Measurements from ENCODE around the gene RAB11FIP3. TPM values are rescaled to one million over a fixed set of nuclear protein-coding genes. Genes with fewer than 3 reads are reported as not detected.
"Not testable (repeated sequence)": the region's sequence is repeated elsewhere in the genome, so short reads cannot be mapped to it uniquely, and the experiment has no call there.

The RAB11FIP3 gene
- total and polyA plus RNA-seq, 8 donors, result 28.1 to 64.0 (median 54.0) TPM

DNA sequence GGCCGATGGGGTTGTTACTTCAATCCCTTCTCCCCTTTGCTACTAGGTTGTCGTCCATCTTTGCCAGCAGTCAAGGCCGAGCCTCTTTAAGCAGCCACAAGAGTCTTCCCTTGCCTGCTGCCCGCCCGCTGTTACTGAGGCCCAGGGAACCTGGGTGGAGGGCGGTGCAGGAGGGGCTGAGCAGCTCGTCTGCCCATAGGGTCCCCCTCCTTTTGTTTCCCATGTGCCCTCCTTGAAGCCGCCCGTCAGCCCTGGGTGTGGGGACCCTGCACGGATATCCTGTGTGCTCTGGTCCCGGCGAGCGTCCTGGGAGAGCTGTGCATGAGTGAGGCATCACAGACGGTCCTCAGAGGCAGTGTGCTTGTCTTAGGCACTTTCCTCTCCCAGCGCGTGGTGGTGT is 64.2 kb downstream of the RAB11FIP3 start:
- peaks cover 0 to 36% of the 10 kb centered on the region in 2 donors for H3K36me3 ChIP-seq
- H3K27me3 ChIP-seq, result no peaks in the 10 kb centered on the region
- H3K27ac ChIP-seq, result no peak overlapping the region
- H3K4me3 ChIP-seq, result no peak overlapping the region
- DNase-seq (peak in 1 of 4 donors; percentile 67), ATAC-seq (no peak)
- no peaks in the 10 kb centered on the region for H3K9me3 ChIP-seq
- intact Hi-C loops (cut with DNase I), result no loop called here
- H3K4me1 ChIP-seq, result no peaks in the 10 kb centered on the region
- TF ChIP-seq, protein P1, sequence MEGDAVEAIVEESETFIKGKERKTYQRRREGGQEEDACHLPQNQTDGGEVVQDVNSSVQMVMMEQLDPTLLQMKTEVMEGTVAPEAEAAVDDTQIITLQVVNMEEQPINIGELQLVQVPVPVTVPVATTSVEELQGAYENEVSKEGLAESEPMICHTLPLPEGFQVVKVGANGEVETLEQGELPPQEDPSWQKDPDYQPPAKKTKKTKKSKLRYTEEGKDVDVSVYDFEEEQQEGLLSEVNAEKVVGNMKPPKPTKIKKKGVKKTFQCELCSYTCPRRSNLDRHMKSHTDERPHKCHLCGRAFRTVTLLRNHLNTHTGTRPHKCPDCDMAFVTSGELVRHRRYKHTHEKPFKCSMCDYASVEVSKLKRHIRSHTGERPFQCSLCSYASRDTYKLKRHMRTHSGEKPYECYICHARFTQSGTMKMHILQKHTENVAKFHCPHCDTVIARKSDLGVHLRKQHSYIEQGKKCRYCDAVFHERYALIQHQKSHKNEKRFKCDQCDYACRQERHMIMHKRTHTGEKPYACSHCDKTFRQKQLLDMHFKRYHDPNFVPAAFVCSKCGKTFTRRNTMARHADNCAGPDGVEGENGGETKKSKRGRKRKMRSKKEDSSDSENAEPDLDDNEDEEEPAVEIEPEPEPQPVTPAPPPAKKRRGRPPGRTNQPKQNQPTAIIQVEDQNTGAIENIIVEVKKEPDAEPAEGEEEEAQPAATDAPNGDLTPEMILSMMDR (IDR thresholded peaks at IDR 0.05), result no peak

DNA sequence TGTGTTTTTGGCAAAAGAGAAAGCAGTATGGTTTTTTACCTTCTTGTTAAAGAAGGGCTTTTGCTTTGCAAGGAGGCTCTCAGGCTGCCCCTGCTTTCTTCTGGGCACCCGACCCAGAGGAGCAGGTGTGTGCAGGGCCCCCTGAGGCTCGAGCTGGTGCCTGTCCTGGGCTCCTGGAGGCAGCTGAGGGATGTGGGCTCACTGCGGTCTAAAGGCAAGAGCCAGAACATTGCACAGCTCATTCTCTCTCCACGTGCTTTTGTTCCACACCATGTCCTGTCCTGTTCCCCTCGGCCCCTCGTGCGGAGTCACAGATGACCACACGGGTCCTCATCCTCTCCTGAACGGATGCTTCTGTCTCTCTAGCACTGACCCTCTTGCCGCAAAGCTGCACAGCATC is 65.3 kb downstream of the RAB11FIP3 start:
- Histone ChIP-seq H3K9me3 (no peaks in the 10 kb centered on the region), H3K4me1 (no peaks in the 10 kb centered on the region), H3K27me3 (no peaks in the 10 kb centered on the region), H3K36me3 (peaks cover 0 to 33% of the 10 kb centered on the region in 2 donors), H3K4me3 (no peak overlapping the region), H3K27ac (no peak overlapping the region)
- intact Hi-C loops (cut with DNase I), result no loop called here
- no peak for ATAC-seq
- TF ChIP-seq, protein P1 (IDR thresholded peaks at IDR 0.05), result no peak
- DNase-seq, result peak in 1 of 4 donors; percentile 44

DNA sequence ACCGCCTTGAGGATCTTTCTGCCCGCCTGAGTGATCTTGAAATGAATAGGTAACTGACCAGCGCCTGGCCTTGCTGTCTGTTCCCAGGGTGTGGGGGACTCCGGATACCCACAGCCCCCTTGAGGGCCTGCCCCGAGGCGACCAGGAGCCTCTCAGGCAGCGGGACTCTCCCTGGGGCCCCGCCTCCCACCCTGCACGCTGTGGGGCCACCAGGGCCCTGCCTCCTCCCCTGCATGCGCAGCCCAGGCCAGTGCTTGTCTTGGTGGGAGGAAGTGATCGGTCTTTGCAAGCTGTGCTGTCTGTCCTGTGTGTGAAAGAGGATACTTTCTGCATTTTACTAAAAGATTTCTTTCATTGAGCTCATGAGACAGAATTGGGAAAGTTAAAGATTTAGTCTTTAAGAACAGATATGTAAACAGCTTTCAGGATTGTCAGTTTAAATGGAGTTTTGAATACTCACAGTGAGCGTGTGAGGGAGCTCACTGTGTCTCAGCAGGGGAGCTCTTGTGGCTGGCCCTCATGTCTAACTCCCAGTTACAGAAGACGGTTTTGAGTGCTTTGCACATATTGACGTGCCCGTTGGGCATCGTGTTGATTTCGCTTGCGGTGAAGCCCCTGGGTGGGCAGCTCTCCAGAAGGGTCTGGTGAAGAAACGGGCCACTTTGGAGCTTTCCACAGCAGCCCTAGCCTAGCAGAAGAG is 65.9 kb downstream of the RAB11FIP3 start:
- DNase-seq (peak in 1 of 4 donors; percentile 65), ATAC-seq (no peak)
- Histone ChIP-seq H3K4me3 (no peak overlapping the region), H3K27ac (no peak overlapping the region), H3K27me3 (no peaks in the 10 kb centered on the region), H3K9me3 (no peaks in the 10 kb centered on the region), H3K36me3 (peaks cover 0 to 33% of the 10 kb centered on the region in 2 donors), H3K4me1 (no peaks in the 10 kb centered on the region)
- TF ChIP-seq, protein P1 (IDR thresholded peaks at IDR 0.05), result no peak
- intact Hi-C loops (cut with DNase I), result no loop called here

DNA sequence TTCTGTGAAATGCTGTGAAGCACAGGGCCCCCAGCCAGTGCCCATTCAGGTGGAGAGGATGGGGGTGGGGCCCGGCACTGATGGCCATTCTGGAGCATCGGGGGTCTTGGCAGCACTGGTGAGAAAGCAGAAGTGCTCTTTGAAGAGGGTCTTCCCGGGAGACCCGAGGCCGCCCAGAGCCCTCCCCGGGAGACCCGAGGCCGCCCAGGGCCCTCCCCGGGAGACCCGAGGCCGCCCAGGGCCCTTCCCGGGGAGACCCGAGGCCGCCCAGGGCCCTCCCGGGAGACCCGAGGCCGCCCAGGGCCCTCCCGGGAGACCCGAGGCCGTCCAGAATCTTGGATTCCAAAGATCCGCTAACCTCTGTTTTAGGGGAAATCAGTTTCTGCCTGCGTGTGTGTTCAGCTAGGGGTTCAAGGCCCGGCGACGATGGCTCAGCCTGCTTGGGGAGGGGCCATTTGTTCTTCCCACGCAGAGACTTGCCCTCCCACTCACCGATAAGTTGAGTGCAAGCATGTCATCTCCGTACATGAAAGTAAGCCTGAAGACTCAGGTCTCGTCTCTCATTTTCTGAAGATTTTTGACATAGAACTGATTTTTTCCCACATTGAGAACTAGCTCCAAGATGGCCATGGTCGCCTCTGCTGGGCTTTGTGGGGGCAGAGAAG is 66.9 kb downstream of the RAB11FIP3 start:
- Histone ChIP-seq H3K36me3 (peaks cover 0 to 41% of the 10 kb centered on the region in 2 donors), H3K4me3 (no peak overlapping the region), H3K27ac (no peak overlapping the region), H3K9me3 (no peaks in the 10 kb centered on the region), H3K4me1 (no peaks in the 10 kb centered on the region), H3K27me3 (no peaks in the 10 kb centered on the region)
- intact Hi-C loops (cut with DNase I), result no loop called here
- peak in 1 of 4 donors; percentile 78 for DNase-seq
- no peak for ATAC-seq
- TF ChIP-seq, protein P1 (IDR thresholded peaks at IDR 0.05), result no peak

DNA sequence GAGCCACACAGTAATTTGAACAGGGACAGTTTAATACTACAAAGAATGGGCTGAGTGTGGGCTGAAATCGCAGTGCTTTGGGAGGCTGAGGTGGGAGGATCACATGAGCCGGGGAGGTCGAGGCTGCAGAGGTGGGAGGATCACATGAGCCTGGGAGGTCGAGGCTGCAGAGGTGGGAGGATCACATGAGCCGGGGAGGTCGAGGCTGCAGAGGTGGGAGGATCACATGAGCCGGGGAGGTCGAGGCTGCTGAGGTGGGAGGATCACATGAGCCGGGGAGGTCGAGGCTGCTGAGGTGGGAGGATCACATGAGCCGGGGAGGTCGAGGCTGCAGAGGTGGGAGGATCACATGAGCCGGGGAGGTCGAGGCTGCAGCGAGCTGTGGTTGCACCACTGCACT is 69.2 kb downstream of the RAB11FIP3 start:
- intact Hi-C loops (cut with DNase I), result not testable (repeated sequence)

More for the DNA sequence above, 69.2 kb downstream of the RAB11FIP3 start:
- H3K4me3 ChIP-seq, H3K9me3 ChIP-seq, H3K27me3 ChIP-seq, H3K27ac ChIP-seq, H3K4me1 ChIP-seq, ATAC-seq: not testable (repeated sequence)
- DNase-seq, result peak in 1 of 4 donors; percentile 82
- H3K36me3 ChIP-seq, result peaks cover 0 to 41% of the 10 kb centered on the region in 2 donors
